KG1 (cell line): ENCODE measurements around the gene DOCK10.
A peak's percentile ranks its signal among the peaks of the same experiment; 100 is the strongest.

Experiments used
- DNase-seq: peaks from one replicate; lab custom pipeline; 2025; lab: John Stamatoyannopoulos, UW

DOCK10 gene

DNA sequence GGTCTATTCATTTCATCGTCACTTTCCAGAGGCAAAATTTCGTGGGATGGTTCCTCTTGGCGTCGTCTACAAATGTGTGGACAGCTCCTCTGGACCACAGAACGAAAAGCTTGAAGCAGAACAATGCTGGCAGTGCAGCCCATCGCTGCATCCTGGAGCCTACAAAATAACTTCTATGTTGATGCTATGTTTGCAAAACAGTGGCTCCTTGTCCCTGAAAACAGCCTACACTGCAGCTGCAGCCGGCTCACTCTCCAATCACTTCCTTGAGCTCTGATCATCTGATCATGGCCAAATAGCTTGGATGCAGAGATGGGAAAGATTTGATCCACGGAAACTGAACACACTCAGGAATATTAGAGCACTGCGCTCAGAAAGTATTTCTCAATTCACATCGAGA, 60.0 kb downstream of the DOCK10 start:
- no peak for DNase-seq

DNA sequence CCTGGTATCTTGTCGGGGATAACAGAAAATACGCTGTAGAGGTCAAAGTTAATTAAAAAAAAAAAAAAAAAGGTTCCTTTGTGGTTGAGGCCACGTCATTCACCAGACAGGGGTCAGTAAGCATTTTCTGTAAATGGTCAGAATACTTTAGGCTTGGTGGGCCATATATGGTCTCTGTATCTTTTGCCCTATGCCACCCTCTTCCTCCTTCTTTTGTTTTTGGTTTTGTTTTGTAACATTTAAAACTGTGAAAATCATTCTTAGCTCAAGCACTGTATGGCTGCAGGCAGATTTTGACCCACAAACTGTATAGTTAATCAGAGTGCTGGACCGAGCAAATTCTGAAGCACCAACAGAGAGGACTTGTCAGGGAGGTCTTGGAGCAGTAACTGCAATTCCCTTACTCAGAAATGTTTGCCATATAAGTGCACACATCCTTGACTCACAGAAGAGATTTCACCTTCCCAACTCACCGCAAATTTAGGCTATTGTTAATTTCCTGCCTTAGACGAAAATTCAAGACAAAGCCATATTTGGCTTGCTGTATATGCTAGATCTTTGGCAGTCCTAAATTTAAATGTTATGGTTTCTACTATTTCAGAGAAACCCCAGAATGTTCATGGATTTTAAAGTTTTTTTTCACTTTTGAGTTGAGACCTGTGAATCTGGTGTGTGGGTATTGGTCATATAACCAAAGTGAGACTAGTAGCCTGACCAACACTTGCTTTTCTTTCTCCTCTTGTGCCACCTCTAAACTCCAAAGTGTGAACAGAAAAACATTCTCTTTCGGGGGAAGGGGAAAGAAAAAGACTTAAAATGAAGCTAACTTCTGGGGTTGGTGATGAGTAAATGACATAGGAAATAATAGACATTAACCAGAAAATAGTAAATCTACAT, 65.4 kb downstream of the DOCK10 start:
- no peak for DNase-seq

DNA sequence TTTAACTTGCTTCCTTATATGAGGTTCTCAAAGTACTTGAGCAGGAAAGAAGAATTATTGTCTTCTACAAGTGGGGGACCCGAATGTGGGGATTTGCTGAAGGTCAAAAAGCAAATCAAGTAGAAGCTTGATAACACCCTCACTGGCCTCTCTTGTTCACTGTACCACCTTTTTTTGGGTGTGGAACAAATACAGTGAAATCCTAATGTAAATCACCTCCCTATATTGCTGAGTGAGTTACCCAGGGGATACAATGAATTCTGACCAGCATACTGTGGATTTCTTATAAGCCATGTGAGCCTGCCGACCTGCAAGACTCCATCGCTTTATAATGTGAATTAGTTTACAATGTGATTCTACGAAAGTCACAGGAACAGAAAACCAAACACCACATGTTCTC, 66.5 kb downstream of the DOCK10 start:
- DNase-seq = no peak

DNA sequence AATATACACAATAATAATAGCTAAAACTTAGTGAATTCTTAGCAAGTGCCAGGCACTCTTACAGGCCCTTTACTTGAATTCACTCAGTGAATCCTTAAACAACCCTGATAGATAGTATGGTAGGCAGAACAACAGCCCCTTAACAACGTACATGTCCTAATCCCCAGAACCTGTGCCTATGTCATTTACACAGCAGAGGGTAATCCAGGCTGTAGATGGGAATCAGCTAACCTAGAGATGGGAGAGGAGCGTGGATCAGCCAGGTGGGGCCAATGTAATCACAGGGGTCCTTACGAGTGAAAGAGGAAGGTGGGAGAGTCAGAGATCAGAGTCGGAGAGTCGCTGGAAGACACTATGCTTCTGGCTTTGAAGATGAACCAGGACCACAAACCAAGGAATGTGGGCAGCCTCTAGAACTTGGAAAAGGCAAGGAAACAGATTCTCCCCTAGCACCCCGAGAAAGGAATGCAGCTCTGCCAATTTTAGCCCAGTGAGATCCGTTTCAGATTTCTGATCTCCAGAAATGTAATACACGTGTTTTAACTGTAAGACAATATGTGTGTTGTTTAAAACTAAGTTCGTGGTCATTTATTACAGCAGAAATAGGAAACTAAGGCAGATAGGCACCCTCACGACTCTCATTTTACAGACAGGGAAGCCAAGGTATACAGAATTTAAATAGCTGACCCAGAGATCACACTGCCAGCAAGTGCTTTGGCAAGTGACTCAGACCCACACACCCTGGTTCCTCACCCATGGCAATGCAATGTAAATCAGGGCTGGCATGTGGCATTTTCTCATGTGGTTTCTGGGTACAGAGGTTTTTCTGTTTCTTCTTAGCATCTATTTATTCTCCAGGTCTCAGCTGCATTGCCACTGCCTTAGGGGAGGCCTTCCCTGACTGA, 68.9 kb downstream of the DOCK10 start:
- no peak for DNase-seq

DNA sequence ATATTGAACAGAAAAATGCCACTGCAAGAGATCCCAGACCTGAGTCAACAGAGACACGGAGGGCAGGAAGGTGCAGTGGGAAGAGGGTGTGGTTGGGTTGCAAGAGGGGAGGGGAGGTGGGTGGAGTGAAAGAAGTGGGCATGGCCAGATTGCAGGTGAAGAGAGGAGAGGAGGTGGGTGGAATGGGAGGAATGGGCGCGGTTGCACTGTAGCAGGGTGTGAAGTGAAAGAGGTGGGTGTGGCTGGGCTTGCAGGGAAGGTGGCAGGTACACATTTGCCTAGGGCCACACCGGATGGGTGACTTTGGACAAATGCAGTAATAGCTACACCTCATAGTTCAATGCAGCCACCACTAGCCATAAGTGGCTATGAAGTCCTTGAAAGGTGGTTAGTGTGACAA, 71.1 kb downstream of the DOCK10 start:
- DNase-seq = no peak

DNA sequence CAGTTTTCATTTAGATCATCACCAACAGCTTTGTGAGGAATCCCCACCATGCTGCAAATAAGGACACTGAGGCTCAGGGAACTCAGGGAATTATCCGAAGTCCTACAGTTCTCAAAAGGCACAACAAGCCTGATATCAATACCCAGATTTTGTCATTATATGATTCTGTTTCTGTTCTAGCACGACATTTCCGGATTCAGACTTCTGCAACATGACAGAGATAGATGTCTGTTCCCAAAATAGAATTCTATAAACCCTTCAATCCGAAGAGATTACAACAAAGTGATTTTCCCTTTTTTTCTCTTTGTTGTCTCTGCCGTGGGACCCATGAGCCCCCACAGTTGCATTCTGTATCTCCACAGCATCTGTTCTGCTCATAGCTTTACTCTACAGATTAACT, 72.0 kb downstream of the DOCK10 start:
- DNase-seq = no peak

DNA sequence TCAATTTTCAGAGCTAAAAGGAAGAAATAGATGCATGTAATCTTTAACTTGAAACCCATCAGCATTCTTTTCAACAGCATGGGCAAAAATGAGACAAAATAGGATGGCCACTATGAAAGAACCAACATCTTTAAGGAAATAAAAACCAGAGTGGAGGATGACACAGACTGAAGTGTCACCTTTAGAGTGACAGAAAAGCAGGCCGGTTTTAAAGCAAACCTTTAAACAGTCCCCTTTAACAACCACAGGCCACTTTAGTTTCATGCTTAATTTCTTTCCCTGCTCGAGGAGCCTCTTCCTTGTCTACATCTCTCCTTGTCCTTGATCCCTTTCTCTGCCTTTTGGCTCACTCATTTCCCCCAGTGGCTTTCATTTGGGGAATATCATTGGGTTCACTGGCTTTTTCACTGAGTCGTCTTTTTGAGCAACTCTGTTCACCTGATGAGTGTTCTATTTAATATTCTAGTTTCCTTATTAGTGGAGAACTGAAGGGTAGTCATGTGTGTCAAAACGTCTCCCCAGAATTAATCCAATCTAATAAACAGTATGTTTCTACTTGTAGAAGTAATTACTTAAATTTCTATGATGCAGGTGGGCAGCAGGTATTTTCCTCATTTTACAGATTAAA, 72.5 kb downstream of the DOCK10 start:
- DNase-seq = no peak

DNA sequence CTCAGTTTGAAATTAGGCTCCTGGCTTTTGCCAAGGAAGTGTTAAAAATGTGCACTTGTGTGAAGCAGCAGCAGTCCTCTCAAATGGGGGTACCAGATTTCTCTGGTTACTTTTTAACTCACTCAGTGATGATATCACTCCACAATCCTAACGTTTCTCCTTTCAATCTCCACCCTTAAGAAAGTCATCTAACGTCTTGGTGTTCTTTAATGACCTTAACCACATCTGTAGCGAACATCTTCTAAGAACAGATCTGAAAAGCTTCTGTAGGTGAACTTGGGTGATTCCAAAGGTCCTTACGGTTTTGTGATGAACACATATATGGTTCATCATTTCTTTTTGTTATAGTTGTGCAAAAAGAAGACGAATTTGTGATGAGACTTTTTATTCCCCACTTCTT, 73.2 kb downstream of the DOCK10 start:
- DNase-seq = no peak

DNA sequence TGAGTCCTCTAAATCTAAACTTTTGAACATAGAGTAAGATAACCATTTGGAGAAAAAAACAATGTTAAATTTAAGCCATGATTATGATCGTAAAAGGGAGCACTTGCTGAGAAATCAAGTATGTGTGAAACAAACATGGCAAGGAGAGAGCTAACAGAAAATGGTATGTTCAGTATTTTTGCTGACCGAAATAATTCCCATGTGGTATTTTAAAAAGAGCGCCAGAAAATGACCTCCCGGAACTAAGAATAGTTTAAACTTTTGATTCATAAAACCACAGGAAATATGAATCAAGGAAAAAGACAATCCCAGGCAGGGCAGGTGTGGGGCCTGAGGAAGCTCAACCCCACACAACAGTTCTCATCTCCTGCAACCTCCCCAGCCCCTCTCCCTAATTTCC, 74.2 kb downstream of the DOCK10 start:
- no peak for DNase-seq

DNA sequence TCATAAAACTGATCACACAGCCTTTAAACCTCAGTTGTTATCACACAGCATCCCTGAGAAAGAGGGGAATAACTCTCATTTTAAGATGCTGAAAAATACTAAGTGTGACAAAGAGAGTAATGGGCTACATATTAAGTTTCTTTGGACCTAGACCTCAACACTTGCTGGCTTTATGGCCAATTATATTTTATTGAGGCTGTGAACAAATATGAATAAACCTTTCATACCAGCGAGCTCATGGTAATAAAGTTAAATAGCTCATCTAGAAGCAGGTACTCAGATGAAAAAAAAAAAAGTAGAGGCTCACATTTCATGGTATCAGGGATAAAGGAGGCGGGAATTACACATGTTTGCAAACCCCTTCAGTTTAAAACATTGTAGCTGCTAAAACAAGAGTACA, 75.7 kb downstream of the DOCK10 start:
- DNase-seq = no peak

DNA sequence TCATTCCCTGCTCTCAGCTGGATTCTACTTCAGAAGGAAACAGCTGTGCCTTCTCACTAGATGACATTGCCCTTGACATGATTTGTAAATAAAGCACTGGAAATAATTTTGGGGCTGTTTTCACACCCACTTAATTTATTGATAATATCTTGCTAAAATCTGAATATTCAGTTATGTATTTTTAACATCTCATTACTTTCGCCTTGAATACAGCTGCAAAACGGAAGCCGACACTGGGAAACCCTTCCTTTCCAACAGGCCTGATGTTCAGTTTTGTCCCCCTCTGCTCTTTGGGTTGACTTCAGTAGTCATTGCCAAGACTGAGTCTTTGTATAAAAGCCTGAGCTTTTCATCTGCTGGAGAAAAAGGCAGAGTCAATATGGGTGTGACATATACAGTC, 82.7 kb downstream of the DOCK10 start:
- no peak for DNase-seq

DNA sequence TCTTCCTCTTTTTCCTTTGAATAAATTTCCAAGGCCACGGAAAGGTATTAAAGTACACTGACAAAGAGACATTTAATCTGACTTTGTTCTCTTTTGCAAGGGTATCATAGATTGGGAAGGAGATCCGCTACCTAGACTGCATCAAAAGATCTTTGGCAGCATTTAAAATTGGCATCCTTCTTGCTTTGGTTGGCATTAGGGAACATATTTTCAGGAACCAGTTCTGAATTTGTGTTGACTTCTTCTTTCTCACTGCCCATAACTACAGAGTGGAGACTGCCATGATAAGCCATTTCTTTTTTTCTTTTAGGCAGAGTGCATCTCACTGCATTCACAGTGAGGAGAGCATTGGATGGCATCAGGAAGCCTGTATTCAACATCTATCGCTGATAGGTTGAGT, 83.4 kb downstream of the DOCK10 start:
- no peak for DNase-seq

DNA sequence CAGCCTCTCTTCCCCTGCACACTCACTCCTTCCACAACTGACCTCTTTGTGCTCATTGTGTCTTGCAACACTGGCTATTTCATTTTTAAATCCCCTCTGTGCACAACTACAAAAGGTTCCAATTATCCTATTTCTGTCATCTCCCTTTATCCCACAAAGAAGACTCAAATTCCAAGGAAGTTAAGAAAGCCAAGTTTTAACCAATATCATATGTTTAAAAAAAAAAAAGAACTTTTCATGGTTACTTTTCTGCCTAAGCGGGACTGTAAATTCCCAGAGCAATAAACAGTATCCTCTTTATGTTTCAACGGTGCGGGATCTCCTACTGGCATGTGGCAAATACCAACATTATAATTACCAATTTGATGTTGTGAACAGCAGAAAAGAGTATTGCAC, 83.8 kb downstream of the DOCK10 start:
- no peak for DNase-seq

DNA sequence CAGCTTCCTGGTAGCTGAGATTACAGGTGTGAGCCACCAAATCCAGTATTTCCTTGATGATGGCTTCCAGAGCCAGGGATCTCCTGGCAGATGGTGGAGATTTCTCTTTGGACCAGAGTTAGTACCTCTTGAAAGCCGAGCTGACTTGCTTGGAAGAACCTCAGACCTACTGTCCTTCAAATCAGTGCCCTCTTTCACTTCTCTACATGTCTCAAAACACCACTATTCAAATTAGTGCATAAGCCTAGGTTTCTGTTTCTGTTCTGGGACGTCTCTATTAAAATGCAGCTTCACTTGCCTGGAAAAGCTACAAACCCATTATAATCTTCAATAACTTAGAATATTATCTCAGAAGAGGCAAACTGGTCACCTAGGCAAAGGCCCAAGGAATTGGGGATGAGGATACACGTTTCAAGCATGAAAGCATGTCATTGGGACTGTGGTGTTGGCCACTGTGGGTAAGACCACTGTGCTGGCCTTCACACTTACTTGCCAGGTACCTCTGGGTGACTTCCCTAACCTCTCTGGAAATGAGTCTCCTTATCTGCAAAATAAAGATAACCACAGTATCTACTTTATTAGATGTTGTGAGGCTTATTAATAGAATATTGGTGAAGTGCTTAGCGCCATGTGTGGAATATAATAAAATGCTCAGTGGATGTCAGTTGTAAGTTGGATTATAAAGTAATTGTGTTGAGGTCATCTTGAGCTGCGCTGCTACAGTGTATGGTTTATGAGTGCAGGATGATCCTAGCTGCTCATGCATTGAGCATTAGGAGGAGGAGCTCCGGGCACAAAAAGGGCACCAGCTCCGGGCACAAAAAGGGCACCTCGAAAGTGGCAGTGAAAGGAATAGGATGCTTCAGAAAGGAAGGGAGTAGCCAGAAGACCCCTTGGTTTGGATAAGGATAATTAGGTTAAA, 84.5 kb downstream of the DOCK10 start:
- DNase-seq = no peak

DNA sequence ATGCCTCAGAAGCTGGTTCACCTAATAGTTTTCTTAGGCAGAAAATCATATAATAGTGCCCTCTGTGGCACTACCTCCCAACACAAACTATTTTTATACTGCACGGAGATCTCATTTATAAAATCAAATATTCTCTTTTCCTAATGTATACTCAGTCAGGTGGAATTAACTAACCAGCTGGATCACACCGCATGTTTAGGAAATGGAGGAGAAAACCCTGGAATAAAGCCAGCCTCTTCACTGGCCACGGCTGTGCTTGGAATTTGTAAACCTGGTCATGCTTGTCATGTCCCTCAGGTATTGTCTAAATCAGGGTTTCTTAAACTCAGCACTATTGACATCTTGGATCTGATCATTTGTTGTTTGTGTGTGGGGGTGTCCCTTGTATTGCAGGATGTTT, 85.6 kb downstream of the DOCK10 start:
- no peak for DNase-seq

DNA sequence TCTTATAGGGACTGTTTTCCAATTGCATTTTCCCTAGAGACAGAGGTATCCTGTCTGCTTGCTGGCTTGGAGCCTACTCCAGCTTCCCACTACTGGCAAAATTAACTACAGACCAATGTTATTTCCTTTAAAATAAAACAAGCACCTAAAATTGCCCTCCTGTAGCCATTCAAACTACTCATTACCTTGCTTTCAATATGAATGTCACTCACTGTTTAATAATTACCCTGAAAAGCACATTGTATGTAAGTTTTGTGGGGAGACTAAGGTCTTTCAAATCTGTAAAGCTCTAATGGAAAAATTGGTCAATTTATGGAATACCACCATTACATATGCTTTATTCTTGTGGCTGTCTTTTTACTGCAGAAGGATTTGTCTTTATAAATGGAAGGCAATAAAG, 87.3 kb downstream of the DOCK10 start:
- no peak for DNase-seq

DNA sequence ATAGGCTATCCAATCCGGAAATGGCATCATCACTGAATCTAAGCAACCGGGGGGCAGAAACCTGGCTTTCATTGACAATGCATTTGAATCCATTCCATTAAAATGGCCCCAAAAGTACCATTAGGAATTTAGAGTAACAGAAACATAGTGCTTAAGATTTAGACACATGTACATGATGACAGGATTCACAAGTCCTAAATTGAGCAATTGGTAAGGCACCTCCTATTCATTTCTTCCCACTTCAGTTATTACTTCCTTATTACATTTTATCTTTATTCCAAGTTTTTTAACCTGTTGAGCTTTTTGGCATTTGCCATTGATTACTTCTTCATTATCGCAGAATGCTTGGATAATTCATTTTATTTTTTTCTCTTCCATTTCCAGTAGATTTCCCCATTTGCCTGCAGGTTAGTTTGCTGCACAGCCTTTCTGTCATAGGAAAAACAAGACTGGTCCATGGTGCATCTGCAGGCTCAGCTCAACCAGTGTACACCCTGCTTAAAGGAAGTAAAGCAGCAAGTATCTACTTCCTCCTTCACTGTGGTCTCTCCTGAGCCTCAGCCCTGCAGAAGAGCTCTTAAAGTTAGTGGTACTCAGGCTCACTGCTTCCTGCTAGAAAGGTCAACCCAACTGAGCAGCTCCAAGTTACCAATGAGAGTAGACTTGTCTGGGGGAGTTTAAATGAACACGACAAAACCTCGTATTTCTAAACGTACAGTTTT, 89.2 kb downstream of the DOCK10 start:
- peak; percentile 42 for DNase-seq

DNA sequence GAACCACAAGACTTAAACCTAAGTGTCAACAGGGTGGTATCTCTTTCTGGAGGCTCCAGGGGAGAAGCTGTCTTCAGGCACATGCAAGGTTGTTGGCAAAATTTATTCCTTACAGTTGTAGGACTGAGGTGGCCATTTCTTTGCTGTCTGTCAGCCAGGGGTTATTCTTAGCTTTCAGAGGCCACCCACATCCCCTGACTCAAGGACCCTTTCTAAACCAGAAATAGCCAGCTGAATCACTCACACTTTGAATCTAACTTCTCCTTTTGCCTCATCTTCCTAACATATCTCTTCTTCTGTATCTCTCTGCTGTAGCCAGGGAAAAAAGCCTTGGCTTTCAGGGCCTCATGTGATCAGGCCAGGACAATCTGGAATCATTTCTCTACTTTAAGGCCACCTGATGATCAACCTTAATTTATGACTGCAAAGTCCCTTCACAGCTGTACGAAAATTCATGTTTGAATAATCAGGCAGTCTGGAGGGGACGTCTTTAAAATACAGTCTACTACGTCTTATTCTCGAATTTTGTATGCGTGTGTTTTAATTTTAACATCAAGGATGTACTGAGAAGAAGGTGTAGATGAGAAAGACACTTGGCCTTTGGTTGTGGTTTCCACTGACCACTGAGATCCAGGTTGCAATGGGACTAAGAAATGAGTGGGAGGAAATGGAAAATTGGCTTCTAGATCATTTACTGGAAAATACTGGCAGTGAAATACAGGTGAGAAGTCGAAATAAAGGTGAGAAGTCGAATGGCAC, 90.4 kb downstream of the DOCK10 start:
- DNase-seq = no peak

DNA sequence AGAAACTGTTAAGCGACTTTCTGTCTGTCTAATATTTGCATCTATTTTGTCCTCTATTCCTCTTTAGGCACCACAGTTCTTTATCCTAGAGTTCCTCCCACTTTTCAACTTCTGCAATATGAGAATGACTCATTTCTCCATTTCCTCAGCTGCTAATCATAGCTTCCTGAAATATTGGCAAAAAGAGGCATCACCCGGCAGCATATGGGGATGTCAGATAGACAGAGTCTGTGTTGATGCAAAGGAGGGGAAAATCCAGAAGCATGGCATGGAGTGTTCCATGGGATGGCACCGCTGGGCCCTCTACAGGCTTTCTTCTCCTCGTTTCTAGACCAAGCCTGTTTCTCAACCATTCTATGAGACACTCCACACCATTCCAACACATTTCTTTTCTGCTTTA, 93.4 kb downstream of the DOCK10 start:
- no peak for DNase-seq

DNA sequence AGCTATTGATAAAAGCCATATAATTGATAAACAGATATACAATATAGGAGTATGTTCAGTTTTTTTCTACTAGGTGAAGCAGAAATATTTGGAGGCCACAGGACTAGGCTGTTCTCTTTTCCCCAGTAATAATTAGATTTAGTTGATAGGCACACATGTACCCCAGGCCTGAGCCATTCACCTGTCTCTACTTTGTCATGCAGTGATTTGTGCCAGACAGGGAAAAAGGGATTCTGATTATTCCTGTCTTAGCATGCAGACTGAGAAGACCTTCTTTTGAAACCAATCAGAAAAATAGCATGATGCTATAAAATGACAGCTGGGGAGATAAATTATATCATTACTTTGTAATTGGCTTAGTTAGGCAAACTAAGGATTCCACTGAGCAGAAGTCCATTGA, 94.3 kb downstream of the DOCK10 start:
- DNase-seq = no peak
